Erythroblast (primary cell): ENCODE measurements around the gene WDR93.

ENCODE experiments used
- GATA1 ChIP-seq: IDR thresholded peaks from 2 replicates; pipeline ENCODE4 v1.6.1; 2011; ENCODE audit warnings: low read depth, mild to moderate bottlenecking, control low read depth, low read length, moderate library complexity
- POLR2A ChIP-seq: IDR thresholded peaks from 2 replicates; pipeline ENCODE4 v1.6.1; 2011; ENCODE audit warnings: mild to moderate bottlenecking, low read length

GRCh38 chr15:89740137-89740536 lies 49.5 kb downstream of the WDR93 start:
- TF ChIP-seq POLR2A, result no peak
- no peak for TF ChIP-seq GATA1
